Effector memory CD4-positive, alpha-beta T cell (primary cell): ENCODE results near the gene RIN2.

Source experiments
- DNase-seq, 3 donors: peaks; one replicate each; pipeline ENCODE4 v3.0.0-alpha.2; 2020
- H3K27ac ChIP-seq: 2 replicates; pipeline ENCODE4 v1.7.0; 2013; ENCODE audit warnings: mild to moderate bottlenecking, low read length, moderate library complexity; ENCODE audit not compliant: insufficient read depth, poor library complexity, severe bottlenecking
- H3K27me3 ChIP-seq: replicated peaks from 2 replicates; pipeline ENCODE4 v1.7.0; 2013; ENCODE audit warnings: mild to moderate bottlenecking, low read length; ENCODE audit not compliant: insufficient read depth, control insufficient read depth, poor library complexity, severe bottlenecking
- H3K36me3 ChIP-seq: 2 replicates; pipeline ENCODE4 v1.7.0; 2013; ENCODE audit warnings: mild to moderate bottlenecking, low read length, moderate library complexity; ENCODE audit not compliant: control insufficient read depth, insufficient read depth
- H3K4me1 ChIP-seq: 2 replicates; pipeline ENCODE4 v1.7.0; 2013; ENCODE audit warnings: low read length, mild to moderate bottlenecking; ENCODE audit not compliant: control insufficient read depth, insufficient read depth, poor library complexity, severe bottlenecking
- H3K4me3 ChIP-seq: 2 replicates; pipeline ENCODE4 v1.7.0; 2013; ENCODE audit warnings: low read length, low read depth, mild to moderate bottlenecking; ENCODE audit not compliant: insufficient read depth, poor library complexity, severe bottlenecking
- H3K9me3 ChIP-seq: 2 replicates; pipeline ENCODE4 v1.7.0; 2013; ENCODE audit warnings: mild to moderate bottlenecking, low read length, moderate library complexity; ENCODE audit not compliant: control insufficient read depth

The RIN2 gene

GRCh38 chr20:19761326-19761725 is 3.3 kb downstream of the RIN2 start:
- Histone ChIP-seq H3K36me3 (no peaks in the 10 kb centered on the region), H3K4me3 (no peak overlapping the region), H3K9me3 (no peaks in the 10 kb centered on the region), H3K27me3 (no peaks in the 10 kb centered on the region), H3K27ac (no peak overlapping the region), H3K4me1 (no peaks in the 10 kb centered on the region)
- no peak for DNase-seq

GRCh38 chr20:19761841-19762240 is 3.8 kb downstream of the RIN2 start:
- DNase-seq, result no peak
- H3K27me3 ChIP-seq, result no peaks in the 10 kb centered on the region
- no peak overlapping the region for H3K27ac ChIP-seq
- H3K4me1 ChIP-seq, result no peaks in the 10 kb centered on the region
- no peak overlapping the region for H3K4me3 ChIP-seq
- H3K36me3 ChIP-seq, result no peaks in the 10 kb centered on the region
- no peaks in the 10 kb centered on the region for H3K9me3 ChIP-seq

- no peak for DNase-seq
- Histone ChIP-seq H3K27me3 (no peaks in the 10 kb centered on the region), H3K36me3 (no peaks in the 10 kb centered on the region), H3K27ac (no peak overlapping the region), H3K4me3 (no peak overlapping the region), H3K4me1 (no peaks in the 10 kb centered on the region), H3K9me3 (no peaks in the 10 kb centered on the region)
Measured at GRCh38 chr20:19764207-19764606, 6.1 kb downstream of the RIN2 start.

GRCh38 chr20:19765266-19765665 is 7.2 kb downstream of the RIN2 start:
- H3K4me3 ChIP-seq, result no peak overlapping the region
- no peaks in the 10 kb centered on the region for H3K27me3 ChIP-seq
- H3K9me3 ChIP-seq, result no peaks in the 10 kb centered on the region
- H3K27ac ChIP-seq, result no peak overlapping the region
- H3K4me1 ChIP-seq, result no peaks in the 10 kb centered on the region
- H3K36me3 ChIP-seq, result no peaks in the 10 kb centered on the region
- DNase-seq, result no peak

GRCh38 chr20:19765913-19766312 is 7.9 kb downstream of the RIN2 start:
- no peaks in the 10 kb centered on the region for H3K9me3 ChIP-seq
- H3K27me3 ChIP-seq, result no peaks in the 10 kb centered on the region
- no peak overlapping the region for H3K4me3 ChIP-seq
- no peaks in the 10 kb centered on the region for H3K36me3 ChIP-seq
- no peak overlapping the region for H3K27ac ChIP-seq
- DNase-seq, result no peak
- H3K4me1 ChIP-seq, result no peaks in the 10 kb centered on the region

- no peaks in the 10 kb centered on the region for H3K9me3 ChIP-seq
Measured at GRCh38 chr20:19767070-19767469, 9.0 kb downstream of the RIN2 start.

GRCh38 chr20:19768325-19768842 is 10.3 kb downstream of the RIN2 start:
- H3K36me3 ChIP-seq, result no peaks in the 10 kb centered on the region
- no peak overlapping the region for H3K27ac ChIP-seq
- no peak overlapping the region for H3K4me3 ChIP-seq
- H3K4me1 ChIP-seq, result no peaks in the 10 kb centered on the region
- H3K9me3 ChIP-seq, result no peaks in the 10 kb centered on the region
- H3K27me3 ChIP-seq, result no peaks in the 10 kb centered on the region
- DNase-seq, result no peak

More at GRCh38 chr20:19767070-19767469, 9.0 kb downstream of the RIN2 start:
- no peak overlapping the region for H3K4me3 ChIP-seq
- no peaks in the 10 kb centered on the region for H3K4me1 ChIP-seq
- no peak overlapping the region for H3K27ac ChIP-seq
- no peaks in the 10 kb centered on the region for H3K27me3 ChIP-seq
- H3K36me3 ChIP-seq, result no peaks in the 10 kb centered on the region
- DNase-seq, result no peak

GRCh38 chr20:19769507-19769906 is 11.4 kb downstream of the RIN2 start:
- no peak overlapping the region for H3K27ac ChIP-seq
- H3K36me3 ChIP-seq, result no peaks in the 10 kb centered on the region
- no peaks in the 10 kb centered on the region for H3K9me3 ChIP-seq
- DNase-seq, result no peak
- H3K27me3 ChIP-seq, result no peaks in the 10 kb centered on the region
- no peaks in the 10 kb centered on the region for H3K4me1 ChIP-seq
- H3K4me3 ChIP-seq, result no peak overlapping the region

GRCh38 chr20:19770375-19770774 is 12.3 kb downstream of the RIN2 start:
- Histone ChIP-seq H3K36me3 (no peaks in the 10 kb centered on the region), H3K4me1 (no peaks in the 10 kb centered on the region), H3K27me3 (no peaks in the 10 kb centered on the region), H3K4me3 (no peak overlapping the region), H3K9me3 (no peaks in the 10 kb centered on the region), H3K27ac (no peak overlapping the region)
- no peak for DNase-seq

- Histone ChIP-seq H3K36me3 (no peaks in the 10 kb centered on the region), H3K27me3 (no peaks in the 10 kb centered on the region), H3K4me3 (no peak overlapping the region), H3K27ac (no peak overlapping the region), H3K9me3 (no peaks in the 10 kb centered on the region), H3K4me1 (no peaks in the 10 kb centered on the region)
- no peak for DNase-seq
Measured at GRCh38 chr20:19771031-19771430, 13.0 kb downstream of the RIN2 start.

GRCh38 chr20:19773471-19773870 is 15.4 kb downstream of the RIN2 start:
- DNase-seq, result no peak
- H3K4me1 ChIP-seq, result no peaks in the 10 kb centered on the region
- H3K9me3 ChIP-seq, result no peaks in the 10 kb centered on the region
- H3K27me3 ChIP-seq, result no peaks in the 10 kb centered on the region
- H3K27ac ChIP-seq, result no peak overlapping the region
- no peaks in the 10 kb centered on the region for H3K36me3 ChIP-seq
- H3K4me3 ChIP-seq, result no peak overlapping the region
